BE2C (cell line): ENCODE measurements around the gene SERPINE3. TPM values are rescaled to one million over a fixed set of nuclear protein-coding genes. Genes with fewer than 3 reads are reported as not detected.

Experiments
- DNase-seq: peaks from one replicate; pipeline ENCODE4 v3.0.0-alpha.2; 2020
- H3K27me3 ChIP-seq: fragments of 250-450 bp; sonication (Bioruptor Pico); 2 replicates; pipeline ENCODE4 v1.5.1; 2020; ENCODE audit warnings: mild to moderate bottlenecking
- H3K36me3 ChIP-seq: fragments of 250-450 bp; sonication (Bioruptor Pico); 2 replicates; pipeline ENCODE4 v1.5.1; 2020; ENCODE audit warnings: mild to moderate bottlenecking
- H3K4me1 ChIP-seq: fragments of 250-450 bp; sonication (Bioruptor Pico); 2 replicates; pipeline ENCODE4 v1.5.1; 2020
- H3K4me3 ChIP-seq: 2 replicates; pipeline ENCODE4 v1.5.1; 2011; ENCODE audit warnings: low read depth, low read length
- H3K9me3 ChIP-seq: fragments of 250-450 bp; sonication (Bioruptor Pico); 2 replicates; pipeline ENCODE4 v1.5.1; 2020
- CTCF ChIP-seq: IDR thresholded peaks from 2 replicates; pipeline ENCODE4 v1.5.1; 2012; ENCODE audit warnings: mild to moderate bottlenecking, low read depth, low read length
- polyA plus RNA-seq: library from polyadenylated mRNA; unstranded; fragments of >200 nt; gene quantifications from one replicate; pipeline ENCODE4 v1.2.1, GENCODE V29; 2012; ENCODE audit warnings: low read depth, missing spikeins; ENCODE audit not compliant: insufficient read length, insufficient read depth

SERPINE3 gene
- not detected for polyA plus RNA-seq

DNA sequence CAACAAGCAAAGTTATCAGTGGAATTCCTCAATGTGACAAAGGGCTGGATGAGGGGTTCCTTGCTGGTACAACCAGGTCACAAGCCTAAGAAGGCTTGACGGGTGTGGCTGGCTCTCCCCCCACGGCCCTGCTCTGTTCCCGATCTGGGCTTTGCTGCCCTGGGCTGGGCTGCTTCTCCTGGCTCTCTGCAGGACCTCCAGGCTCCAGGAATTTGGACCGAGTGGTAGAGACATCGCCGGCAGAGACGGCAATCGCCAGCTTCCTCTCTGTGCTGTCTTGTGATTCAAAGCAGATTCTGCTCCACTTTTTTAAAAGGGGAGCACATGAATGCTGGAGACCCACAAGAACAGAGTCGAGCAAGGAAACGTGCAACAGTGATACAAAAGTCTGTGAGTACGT is at the start of gene SERPINE3:
Gene SERPINE3 (plus strand): TSS at position 338 of the 400 bp plus-strand sequence. CDS start 1,401 bp downstream, outside the sequence.
- no peak for TF ChIP-seq CTCF

DNA sequence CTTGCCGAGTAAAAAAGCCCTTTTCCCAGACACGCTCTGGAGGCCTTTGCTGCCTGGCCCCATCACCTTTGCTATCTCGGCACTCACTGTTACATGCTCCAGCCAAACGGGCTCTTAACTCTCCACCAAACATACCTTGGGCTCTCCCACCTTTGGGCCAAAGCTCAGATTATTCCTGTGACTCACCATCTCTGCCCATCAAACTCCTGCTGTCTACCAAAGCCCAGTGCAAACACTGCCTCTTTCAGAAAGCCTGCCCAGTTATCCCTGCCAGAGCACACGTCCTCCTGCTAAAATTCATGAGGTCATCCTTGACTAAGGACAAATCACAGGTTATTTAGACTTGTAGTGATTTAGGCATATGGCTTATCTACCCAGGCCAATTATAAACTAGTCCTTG is 48.1 kb upstream of the SERPINE3 start:
- no peaks in the 10 kb centered on the region for H3K36me3 ChIP-seq
- DNase-seq, result no peak
- no peak for TF ChIP-seq CTCF
- H3K4me1 ChIP-seq, result no peaks in the 10 kb centered on the region
- no peaks in the 10 kb centered on the region for H3K9me3 ChIP-seq
- no peak overlapping the region for H3K4me3 ChIP-seq
- H3K27me3 ChIP-seq, result no peaks in the 10 kb centered on the region

More for the DNA sequence above, at the start of gene SERPINE3:
- H3K36me3 ChIP-seq, result no peaks in the 10 kb centered on the region
- H3K4me1 ChIP-seq, result no peaks in the 10 kb centered on the region
- H3K9me3 ChIP-seq, result no peaks in the 10 kb centered on the region
- no peak for DNase-seq
- H3K27me3 ChIP-seq, result no peaks in the 10 kb centered on the region
- no peak within 1 kb of the TSS for H3K4me3 ChIP-seq

DNA sequence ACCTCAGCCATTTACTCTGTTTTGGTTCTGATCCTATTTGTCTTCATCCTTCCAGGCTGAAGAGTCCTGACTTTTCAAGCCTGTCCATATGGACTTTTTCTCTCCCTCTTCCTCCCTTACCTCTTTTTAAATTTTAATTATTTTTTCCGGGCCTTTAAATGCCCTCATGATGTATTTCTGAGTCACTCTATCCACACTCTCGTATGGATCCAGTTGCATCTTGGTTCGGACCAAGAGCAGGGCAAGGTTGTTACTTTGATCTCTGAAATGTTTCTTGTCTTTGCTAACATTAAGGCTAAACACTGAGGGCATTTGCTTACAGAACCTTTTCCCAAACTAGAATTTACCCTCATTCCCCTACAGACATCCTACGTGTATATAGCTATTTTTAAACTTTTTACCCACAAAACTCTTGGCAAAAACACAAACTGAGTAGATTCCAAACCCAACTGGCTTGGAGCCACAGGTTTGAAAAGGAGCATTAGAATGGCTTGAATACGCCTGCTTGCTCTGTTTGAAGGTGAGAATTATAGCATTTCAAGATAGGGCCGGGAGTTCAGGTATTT is 47.4 kb upstream of the SERPINE3 start:
- Histone ChIP-seq H3K4me3 (no peak overlapping the region), H3K36me3 (no peaks in the 10 kb centered on the region), H3K4me1 (no peaks in the 10 kb centered on the region), H3K9me3 (no peaks in the 10 kb centered on the region), H3K27me3 (no peaks in the 10 kb centered on the region)
- no peak for DNase-seq
- TF ChIP-seq CTCF, result no peak

- no peaks in the 10 kb centered on the region for H3K4me1 ChIP-seq
- DNase-seq, result no peak
- H3K9me3 ChIP-seq, result no peaks in the 10 kb centered on the region
- H3K27me3 ChIP-seq, result no peaks in the 10 kb centered on the region
- H3K36me3 ChIP-seq, result no peaks in the 10 kb centered on the region
- no peak overlapping the region for H3K4me3 ChIP-seq
- TF ChIP-seq CTCF, result no peak; the same call in 1 of the 2 replicates
These were observed 41.9 kb upstream of the SERPINE3 start for GRCh38 chr13:51297556-51297955.

DNA sequence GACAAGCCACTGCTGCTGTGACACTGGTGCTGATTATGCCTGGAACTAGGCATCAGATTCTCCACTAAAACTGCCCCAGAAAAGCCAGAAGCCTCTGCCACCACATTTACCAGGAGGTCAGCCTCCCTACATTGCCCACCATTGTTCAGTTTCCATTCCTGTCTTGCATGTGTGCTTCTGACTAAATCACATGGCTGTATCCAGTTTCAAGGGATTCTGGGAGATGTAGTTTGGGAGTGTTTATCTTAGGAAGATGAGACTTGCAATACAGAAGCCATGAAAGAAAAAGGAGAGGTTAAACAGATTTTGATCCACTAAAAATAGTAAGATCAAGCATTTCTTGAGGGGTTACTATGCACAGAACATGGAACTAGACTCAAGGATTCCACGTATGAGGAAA is 40.7 kb upstream of the SERPINE3 start:
- H3K9me3 ChIP-seq, result no peaks in the 10 kb centered on the region
- no peaks in the 10 kb centered on the region for H3K27me3 ChIP-seq
- no peak for DNase-seq
- TF ChIP-seq CTCF, result no peak
- H3K4me1 ChIP-seq, result no peaks in the 10 kb centered on the region
- no peak overlapping the region for H3K4me3 ChIP-seq
- H3K36me3 ChIP-seq, result no peaks in the 10 kb centered on the region

- H3K4me1 ChIP-seq, result no peaks in the 10 kb centered on the region
- no peak overlapping the region for H3K4me3 ChIP-seq
- no peak for DNase-seq
- no peak for TF ChIP-seq CTCF
- no peaks in the 10 kb centered on the region for H3K9me3 ChIP-seq
- no peaks in the 10 kb centered on the region for H3K36me3 ChIP-seq
- H3K27me3 ChIP-seq, result no peaks in the 10 kb centered on the region
These were observed 36.4 kb upstream of the SERPINE3 start for GRCh38 chr13:51303063-51303552.
